SK-N-MC (cell line): ENCODE results near the gene DMWD.
A peak's percentile ranks its signal among the peaks of the same experiment; 100 is the strongest.

Experiments used
- DNase-seq: peaks from one replicate; pipeline ENCODE4 v3.0.0-alpha.2; 2011; ENCODE audit warnings: low read depth, low spot score
- H3K27ac ChIP-seq: fragments of 200-600 bp; sonication (generic); 2 replicates; pipeline ENCODE4 v1.5.1; 2016; ENCODE audit warnings: mixed run types
- H3K36me3 ChIP-seq: fragments of 200-600 bp; sonication (generic); 2 replicates; pipeline ENCODE4 v1.6.1; 2017; ENCODE audit warnings: antibody characterized with exemption, low read length, mixed read lengths; ENCODE audit not compliant: insufficient read depth
- H3K4me3 ChIP-seq: fragments of 200-600 bp; sonication (generic); 2 replicates; pipeline ENCODE4 v1.5.1; 2016
- H3K9ac ChIP-seq: fragments of 200-600 bp; sonication (generic); 2 replicates; pipeline ENCODE4 v1.8.0; 2017; ENCODE audit warnings: mixed run types, mixed read lengths; ENCODE audit not compliant: insufficient read length
- H3K9me3 ChIP-seq: fragments of 200-600 bp; sonication (generic); 2 replicates; pipeline ENCODE4 v1.6.1; 2017; ENCODE audit warnings: low read depth, mild to moderate bottlenecking, antibody characterized with exemption, low read length, moderate library complexity, mixed read lengths
- EZH2 ChIP-seq: fragments of 200-600 bp; sonication (generic); IDR thresholded peaks from one replicate; pipeline ENCODE4 v1.6.1; 2017; ENCODE audit warnings: antibody characterized with exemption
- FOXP2 ChIP-seq: optimal IDR thresholded peaks from 2 replicates; pipeline ENCODE3; 2011; ENCODE audit warnings: mild to moderate bottlenecking, moderate library complexity; ENCODE audit not compliant: insufficient read depth; ENCODE audit errors: extremely low read length, control extremely low read depth
- POLR2AphosphoS5 ChIP-seq: IDR thresholded peaks from 2 replicates; pipeline ENCODE4 v1.6.1; 2012; ENCODE audit warnings: mild to moderate bottlenecking, low read depth, low read length, borderline replicate concordance

Gene DMWD

DNA sequence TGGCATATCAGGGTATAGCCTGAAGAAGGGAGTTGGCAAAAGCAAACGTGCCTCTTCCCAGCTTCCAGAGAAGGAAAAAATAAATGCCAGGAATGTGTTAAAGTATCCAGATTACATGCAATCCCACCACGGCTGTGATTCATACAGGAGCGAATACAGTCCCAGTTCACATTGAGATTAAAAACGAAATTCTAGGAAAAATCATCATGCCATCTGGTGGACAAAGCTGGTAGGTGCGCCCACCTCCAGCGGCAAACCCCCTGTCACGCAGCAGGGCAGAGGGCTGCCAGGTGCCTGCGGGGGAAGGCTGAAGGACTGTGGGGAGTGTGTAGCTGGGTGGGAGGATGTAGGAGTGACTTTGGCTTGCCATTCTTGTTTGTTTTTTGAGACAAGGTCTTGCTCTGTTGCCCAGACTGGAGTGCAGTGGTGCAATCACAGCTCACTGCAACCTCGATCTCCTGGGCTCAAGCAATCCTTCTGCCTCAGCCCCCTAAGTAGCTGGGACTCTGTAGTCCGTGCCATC, 6.4 kb upstream of the DMWD start:
- no peaks in the 10 kb centered on the region for H3K36me3 ChIP-seq
- H3K9me3 ChIP-seq, result no peaks in the 10 kb centered on the region
- DNase-seq, result peak; percentile 14
- no peak for TF ChIP-seq POLR2AphosphoS5
- no peak for TF ChIP-seq FOXP2
- no peak overlapping the region for H3K9ac ChIP-seq
- H3K4me3 ChIP-seq, result 0 out of 2 replicates have a peak overlapping the region, but pooled peaks have one; percentile 3
- no peak overlapping the region for H3K27ac ChIP-seq

DNA sequence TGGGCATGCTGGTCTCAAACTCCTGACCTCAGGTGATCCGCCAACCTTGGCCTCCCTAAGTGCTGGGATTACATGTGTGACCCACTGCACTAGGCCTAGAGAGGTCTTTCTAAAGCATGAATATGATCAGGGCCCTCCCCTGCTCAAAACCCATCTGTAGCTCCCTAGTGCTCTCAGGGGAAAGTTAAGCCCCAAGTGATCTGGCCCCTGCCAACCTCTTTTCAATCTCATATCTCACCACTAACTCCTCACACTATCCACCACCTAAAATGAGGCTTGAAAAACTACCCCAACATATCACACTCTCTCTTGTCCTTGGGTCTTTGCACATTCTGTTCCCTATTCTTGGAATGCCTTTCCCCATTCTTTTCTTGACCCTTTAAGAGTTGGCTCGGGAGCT, 2.0 kb upstream of the DMWD start:
- no peaks in the 10 kb centered on the region for H3K9me3 ChIP-seq
- no peak for DNase-seq
- TF ChIP-seq EZH2, result no peak
- no peak for TF ChIP-seq POLR2AphosphoS5
- no peak for TF ChIP-seq FOXP2
- H3K36me3 ChIP-seq, result peaks cover 6% of the 10 kb centered on the region; the same call in 1 of the 2 replicates
- H3K9ac ChIP-seq, result no peak overlapping the region
- H3K27ac ChIP-seq, result no peak overlapping the region
- H3K4me3 ChIP-seq, result no peak overlapping the region

DNA sequence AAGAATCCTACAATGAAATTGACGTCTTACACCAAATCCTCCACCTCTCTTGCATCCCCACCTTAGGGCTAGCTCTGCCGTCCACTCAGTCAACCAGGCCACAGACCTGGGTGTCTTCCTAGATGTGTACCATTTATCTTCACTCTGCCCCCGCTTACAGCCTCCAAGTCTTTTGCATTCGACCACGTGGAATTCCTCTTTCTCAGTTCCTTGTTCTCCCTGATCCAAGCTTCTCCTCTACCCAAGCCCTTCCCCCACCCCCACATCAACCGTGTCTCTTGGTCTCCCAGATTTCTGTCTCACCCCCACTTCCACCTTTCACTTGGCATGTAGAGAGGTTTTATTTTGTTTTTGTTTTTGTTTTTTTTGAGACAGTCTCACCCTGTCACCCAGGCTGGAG, 1.2 kb upstream of the DMWD start:
- Histone ChIP-seq H3K9ac (no peak overlapping the region), H3K27ac (no peak overlapping the region), H3K36me3 (peaks cover 14% of the 10 kb centered on the region), H3K9me3 (no peaks in the 10 kb centered on the region), H3K4me3 (no peak overlapping the region)
- TF ChIP-seq FOXP2, result no peak
- no peak for TF ChIP-seq POLR2AphosphoS5
- TF ChIP-seq EZH2, result no peak
- DNase-seq, result no peak

DNA sequence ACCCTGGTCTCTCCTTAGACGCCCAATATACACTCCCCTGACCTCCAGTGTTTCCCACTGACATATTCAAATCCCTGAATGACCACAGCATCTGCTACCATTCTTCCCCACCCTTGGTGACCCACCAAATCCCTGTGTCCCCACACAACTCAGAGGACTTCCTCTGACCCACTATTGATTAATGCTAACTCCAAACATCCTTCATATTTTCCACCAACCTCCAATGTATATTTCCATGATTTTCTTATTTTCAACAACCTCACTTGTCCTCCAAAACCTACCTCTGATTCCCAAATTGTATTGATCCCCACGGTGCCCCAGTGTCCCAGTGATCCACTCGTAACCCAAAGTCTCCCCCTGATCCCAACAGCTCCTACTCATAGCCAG, 526 bp upstream of the DMWD start:
- Histone ChIP-seq H3K9ac (no peak overlapping the region), H3K4me3 (peak overlapping the region; percentile 48), H3K9me3 (no peaks in the 10 kb centered on the region), H3K27ac (no peak overlapping the region), H3K36me3 (peaks cover 21% of the 10 kb centered on the region)
- no peak for TF ChIP-seq POLR2AphosphoS5
- no peak for TF ChIP-seq EZH2
- TF ChIP-seq FOXP2, result no peak
- no peak for DNase-seq

GRCh38 chr19:45791744-45792469, 738 bp downstream of the DMWD start:
- no peak for DNase-seq
- Histone ChIP-seq H3K27ac (no peak overlapping the region), H3K4me3 (peak overlapping the region; percentile 90), H3K9ac (peak overlapping the region; percentile 90), H3K9me3 (no peaks in the 10 kb centered on the region), H3K36me3 (peaks cover 23% of the 10 kb centered on the region)
- TF ChIP-seq POLR2AphosphoS5 (no peak), EZH2 (no peak), FOXP2 (no peak)

- no peak for DNase-seq
- H3K9ac ChIP-seq, result no peak overlapping the region
- TF ChIP-seq EZH2, result no peak
- TF ChIP-seq POLR2AphosphoS5, result no peak
- TF ChIP-seq FOXP2, result no peak
- H3K27ac ChIP-seq, result no peak overlapping the region
- H3K4me3 ChIP-seq, result peak overlapping the region; percentile 90; the same call in 1 of the 2 replicates
- no peaks in the 10 kb centered on the region for H3K9me3 ChIP-seq
- peaks cover 32% of the 10 kb centered on the region for H3K36me3 ChIP-seq
Measured at GRCh38 chr19:45790942-45791341, 1.7 kb downstream of the DMWD start.

GRCh38 chr19:45789035-45789786, 3.4 kb downstream of the DMWD start:
- Histone ChIP-seq H3K36me3 (peaks cover 32% of the 10 kb centered on the region), H3K9ac (no peak overlapping the region)

GRCh38 chr19:45786533-45786894, 6.1 kb downstream of the DMWD start:
- Histone ChIP-seq H3K36me3 (peaks cover 32% of the 10 kb centered on the region), H3K9me3 (no peaks in the 10 kb centered on the region), H3K27ac (no peak overlapping the region), H3K4me3 (no peak overlapping the region), H3K9ac (no peak overlapping the region)
- TF ChIP-seq EZH2, result no peak
- TF ChIP-seq POLR2AphosphoS5, result no peak
- no peak for TF ChIP-seq FOXP2
- DNase-seq, result no peak

More at GRCh38 chr19:45789035-45789786, 3.4 kb downstream of the DMWD start:
- H3K4me3 ChIP-seq, result no peak overlapping the region
- H3K27ac ChIP-seq, result no peak overlapping the region
- no peaks in the 10 kb centered on the region for H3K9me3 ChIP-seq
- no peak for TF ChIP-seq FOXP2
- no peak for TF ChIP-seq POLR2AphosphoS5
- no peak for TF ChIP-seq EZH2
- DNase-seq, result no peak
